GM19238 (cell line): ENCODE measurements around the gene METTL26.

Experiments
- DNase-seq: peaks from one replicate; pipeline ENCODE4 v3.0.0; 2011; ENCODE audit warnings: low spot score; ENCODE audit not compliant: insufficient read length

The METTL26 gene

DNA sequence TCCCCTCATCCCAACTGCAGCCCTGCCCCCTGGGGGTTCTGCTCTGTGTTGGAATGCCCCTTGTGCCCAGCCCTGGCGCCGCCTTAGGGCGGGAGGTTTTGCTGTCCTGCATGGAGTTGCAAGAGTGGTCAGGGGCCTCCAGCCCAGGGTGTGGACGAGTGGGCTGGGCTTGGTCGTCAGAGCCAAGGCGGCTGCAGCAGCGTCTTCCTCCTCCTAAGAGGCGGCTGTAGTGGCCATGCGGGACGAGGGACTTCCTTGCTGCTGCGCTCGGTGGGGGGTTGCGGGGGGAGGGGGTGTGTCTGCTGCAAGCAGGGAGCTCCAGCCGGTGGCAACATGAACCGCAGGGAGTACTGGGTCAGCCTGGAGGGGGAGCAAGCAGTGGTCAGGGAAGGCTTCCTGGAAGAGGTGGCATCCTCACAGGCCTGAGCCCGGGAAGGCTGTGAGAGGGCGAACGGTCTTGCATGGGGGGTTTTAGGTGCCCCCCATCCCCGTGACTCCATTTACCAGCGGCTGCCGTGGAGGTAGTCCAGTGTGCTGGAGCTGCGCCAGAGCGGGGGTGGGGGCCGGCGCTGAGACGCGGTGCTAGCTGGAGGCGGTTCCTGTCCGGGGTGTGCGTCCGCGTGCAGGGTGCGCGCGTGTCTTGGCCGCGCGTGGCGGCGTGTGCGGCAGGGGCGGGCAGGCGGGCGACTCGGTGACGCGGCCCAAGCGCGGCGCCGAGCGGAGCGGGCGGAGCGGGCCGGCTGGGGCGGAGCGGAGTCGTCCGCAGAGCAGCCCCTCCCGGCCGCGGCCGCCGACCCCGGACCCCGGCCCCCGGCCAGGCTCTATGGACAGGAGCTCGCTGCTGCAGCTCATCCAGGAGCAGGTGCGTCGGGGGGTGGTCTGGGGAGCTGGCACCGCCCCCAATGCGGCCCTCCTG, 39.1 kb upstream of the METTL26 start, which contains the start of gene RHBDL1:
TSS of gene RHBDL1 (plus strand) at position 704 of the 916 bp plus-strand sequence. CDS start at position 824, 120 bp downstream.
- DNase-seq, result no peak

DNA sequence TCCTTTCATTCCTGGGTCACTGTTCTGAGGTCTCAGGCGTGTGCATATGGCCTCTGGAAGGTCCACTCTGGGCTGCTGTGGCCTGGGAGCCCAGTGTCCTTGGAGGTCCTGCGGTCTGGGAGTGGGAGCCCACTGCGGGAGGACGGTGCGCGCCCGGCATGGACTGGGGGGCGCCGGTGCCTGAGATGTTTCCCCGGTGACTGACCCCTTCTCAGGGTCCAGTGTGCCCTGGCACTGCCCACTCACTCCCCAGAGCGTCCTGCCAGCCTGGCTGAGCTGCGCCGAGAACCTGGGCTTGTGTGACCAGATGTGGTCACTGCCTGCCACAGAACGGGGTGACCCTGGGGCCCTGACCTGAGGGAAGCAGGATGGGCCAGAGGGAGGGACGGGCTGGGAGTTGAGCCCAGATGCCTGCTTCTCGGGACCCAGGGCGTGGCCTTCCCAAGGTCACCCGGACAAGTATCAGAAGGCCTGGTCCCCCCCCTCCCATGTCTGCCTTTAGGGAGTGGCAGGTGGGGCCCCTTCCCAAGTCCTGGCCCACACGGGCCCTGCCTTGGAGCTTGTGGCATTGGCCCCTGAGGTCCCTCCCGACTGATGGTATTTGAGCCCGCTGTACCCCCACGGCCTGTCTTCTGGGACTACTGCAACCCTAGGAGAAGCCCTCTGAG, 38.2 kb upstream of the METTL26 start:
- no peak for DNase-seq

DNA sequence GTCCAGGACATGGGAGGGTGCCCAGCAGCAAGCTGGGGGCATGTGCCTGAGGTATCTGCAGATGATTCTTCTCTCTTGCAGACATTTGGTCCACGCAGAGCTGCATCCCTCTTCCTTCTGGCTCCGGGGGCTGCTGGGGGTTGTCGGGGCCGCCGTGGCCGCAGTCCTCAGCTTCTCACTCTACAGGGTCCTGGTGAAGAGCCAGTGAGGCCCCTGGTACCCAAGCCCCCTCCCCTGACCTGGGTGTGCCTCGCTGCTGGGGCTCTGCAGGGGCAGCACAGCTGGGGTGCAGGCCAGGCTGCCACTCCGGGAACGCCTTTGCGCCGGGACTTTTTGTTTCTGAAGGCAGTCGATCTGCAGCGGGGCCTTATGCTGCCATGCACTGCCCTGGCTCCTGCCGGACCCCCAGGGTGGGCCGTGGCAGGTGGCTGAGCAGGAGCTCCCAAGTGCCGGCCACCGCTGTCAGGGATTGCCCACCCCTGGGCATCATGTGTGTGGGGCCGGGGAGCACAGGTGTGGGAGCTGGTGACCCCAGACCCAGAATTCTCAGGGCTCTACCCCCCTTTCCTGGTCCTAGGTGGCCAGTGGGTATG, 37.4 kb upstream of the METTL26 start:
- no peak for DNase-seq

DNA sequence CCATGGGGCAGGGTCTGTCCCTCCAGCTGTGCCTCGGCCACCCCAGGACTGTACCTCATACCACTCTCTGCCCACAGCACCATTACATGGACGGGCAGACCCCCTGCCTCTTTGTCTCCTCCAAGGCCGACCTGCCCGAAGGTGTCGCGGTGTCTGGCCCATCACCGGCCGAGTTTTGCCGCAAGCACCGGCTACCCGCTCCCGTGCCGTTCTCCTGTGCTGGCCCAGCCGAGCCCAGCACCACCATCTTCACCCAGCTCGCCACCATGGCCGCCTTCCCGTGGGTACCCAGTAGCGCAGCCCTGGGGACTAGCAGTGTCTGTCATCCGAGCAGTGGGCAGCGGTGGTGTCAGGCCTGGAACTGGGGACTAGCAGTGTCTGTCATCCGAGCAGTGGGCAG, 36.7 kb upstream of the METTL26 start:
- DNase-seq, result no peak

DNA sequence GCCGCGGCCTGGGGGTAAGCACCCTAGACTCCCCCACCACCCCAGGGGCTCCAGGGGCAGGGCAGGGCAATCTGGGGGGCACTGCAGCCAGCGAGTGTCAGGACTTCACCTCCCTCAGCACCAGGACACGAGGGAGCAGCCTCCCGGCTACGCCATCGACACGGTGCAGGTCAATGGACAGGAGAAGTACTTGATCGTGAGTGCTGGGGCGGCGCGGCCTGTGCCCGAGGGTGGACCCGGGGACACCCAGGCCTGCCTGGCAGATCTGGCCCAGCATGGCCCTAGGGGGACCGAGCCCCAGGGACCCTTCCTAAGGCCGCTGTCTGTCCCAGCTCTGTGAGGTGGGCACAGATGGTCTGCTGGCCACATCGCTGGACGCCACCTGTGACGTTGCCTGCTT, 36.3 kb upstream of the METTL26 start:
- DNase-seq, result no peak

DNA sequence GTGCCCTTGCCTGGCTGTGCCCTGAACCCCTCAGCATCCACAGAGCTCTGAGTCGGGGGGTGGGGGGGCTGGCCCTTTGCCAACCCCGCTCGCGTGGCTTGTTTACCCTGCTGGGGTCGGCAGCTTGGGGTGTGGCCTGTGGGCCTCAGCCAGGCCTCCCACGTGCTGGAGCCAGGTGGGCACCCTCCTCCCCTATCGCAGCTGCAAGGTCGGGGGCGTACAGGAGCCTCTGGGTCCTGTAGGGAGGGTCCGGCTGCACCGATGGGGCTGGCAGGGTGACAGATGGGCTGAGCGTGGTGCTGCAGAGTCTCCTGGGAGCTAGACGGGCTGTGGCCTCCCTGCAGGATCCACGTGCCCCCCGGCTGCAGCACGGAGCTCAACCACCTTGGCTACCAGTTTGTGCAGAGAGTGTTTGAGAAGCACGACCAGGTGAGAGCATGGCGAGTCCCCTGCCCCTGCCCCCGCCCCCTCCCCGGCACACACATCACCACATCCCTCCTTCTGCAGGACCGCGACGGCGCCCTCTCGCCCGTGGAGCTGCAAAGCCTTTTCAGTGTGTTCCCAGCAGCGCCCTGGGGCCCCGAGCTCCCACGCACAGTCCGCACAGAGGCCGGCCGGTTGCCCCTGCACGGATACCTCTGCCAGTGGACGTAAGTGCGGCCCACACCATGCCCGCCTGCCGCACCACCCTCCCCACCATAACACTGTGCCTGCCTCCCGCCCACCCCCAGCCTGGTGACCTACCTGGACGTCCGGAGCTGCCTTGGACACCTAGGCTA, 35.4 kb upstream of the METTL26 start:
- DNase-seq, result no peak

DNA sequence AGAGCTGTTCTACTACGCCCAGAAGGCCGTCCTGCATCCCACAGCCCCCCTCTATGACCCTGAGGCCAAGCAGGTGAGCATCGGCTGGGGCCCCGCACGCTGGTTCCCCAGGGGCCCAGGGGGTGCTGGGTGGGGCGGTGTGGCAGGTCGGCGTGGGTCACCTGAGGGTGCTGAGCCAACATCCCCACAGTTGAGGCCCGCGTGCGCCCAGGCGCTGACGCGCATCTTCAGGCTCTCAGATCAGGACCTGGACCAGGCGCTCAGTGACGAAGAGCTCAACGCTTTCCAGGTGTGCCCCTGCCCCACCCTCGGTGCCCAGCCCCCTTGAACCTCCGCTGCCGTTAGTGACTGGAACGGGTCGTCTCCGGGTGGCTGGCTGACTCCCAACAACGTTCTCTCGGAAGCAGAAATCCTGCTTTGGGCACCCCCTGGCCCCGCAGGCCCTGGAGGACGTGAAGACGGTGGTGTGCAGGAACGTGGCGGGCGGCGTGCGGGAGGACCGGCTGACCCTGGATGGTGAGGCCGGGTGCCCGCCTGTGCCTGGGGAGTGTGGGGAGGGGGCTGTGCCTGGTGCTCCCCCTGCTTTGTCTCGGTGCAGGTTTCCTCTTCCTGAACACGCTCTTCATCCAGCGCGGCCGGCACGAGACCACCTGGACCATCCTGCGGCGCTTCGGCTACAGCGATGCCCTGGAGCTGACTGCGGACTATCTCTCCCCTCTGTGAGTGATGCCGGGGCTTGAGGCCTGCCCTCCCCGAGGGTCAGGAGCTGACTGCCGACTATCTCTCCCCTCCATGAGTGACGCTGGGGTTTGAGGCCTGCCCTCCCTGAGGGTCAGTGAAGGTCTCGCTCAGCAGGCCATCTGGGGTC, 34.6 kb upstream of the METTL26 start:
- DNase-seq, result no peak

DNA sequence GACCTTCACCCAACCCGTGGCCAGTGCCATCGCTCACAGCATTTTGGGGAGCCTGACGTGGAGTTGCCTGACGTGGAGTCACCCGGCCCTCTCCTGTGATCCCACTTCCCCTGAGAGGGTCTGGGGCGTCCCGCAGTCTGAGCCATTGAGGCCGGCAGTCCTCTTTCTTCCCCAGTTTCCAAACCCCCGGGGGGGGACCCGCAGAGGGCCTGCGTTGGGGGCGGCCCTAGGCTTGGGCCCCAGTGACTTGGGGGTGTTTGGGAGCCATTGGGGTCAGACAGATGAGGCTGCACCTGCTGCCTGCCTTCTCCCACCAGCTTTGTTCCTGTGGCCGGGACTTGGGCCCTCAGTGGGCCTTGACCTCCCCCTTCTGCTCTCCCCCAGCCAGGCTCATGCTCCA, 33.6 kb upstream of the METTL26 start:
- no peak for DNase-seq

DNA sequence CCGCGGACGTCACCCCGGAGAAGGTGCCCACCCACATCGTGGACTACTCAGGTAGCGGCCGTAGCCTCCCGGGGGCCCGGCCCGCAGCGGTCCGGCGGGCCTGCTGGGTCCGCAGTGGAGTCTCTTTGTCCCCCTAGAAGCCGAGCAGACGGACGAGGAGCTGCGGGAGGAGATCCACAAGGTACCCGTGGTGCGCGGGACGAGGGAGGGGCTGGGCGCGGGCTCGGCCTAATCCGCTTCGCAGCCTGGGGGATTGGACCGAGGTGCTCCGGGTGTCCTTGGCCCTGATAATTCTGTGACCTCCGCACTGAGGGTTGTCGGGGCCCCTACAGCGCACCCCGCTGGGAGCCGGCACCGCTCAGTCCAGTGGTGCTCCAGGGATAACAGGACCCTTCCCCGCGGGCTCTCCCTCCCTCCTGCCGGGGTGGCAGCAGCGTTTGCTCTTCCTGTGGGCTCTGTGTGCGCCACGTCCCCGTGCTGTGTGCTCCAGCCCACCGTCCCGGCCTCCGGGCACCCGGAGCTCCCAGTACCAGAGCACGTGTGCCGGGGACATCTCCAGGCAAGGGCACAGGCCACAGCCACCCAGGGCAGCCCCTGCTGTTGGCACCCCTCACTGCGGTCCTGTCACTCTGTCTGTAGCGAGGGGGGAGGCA, 32.5 kb upstream of the METTL26 start:
- DNase-seq, result no peak

DNA sequence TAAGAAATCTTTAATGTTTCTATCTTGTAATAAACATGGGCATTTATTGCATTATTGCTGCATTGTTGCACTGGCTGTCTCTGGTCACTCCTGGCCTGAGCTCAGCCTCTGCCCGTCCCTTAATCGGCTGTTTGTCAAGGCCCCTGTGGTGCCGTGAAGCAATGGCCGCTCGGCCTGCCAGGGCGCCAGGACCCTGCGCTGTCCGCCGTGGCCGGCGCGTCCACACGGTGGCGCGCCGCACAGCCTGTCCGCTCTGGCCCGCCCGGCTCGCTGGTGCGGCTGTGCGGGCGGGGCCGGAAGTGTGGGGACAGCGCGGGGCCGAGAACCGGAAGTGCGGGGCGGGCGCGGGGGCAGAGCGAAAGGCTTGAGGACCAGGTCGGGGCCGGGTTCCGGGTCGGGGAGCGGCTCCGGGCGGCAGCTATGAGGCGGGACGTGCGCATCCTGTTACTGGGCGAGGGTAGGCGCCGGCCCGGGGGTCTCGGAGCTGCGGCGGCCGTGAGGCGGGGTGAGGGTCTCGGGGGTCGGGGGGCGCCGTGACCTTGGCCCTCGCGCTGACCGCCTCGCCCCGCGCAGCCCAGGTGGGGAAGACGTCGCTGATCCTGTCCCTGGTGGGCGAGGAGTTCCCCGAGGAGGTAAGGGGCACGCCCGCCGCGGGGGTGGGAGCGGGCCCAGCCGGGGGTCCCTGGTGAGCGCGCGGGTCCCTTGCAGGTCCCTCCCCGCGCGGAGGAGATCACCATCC, 31.8 kb upstream of the METTL26 start, which contains the start of gene RHOT2:
TSS of gene RHOT2 (plus strand) at position 353 of the 739 bp plus-strand sequence. CDS start at position 421, 68 bp downstream.
- DNase-seq, result peak; percentile 99

DNA sequence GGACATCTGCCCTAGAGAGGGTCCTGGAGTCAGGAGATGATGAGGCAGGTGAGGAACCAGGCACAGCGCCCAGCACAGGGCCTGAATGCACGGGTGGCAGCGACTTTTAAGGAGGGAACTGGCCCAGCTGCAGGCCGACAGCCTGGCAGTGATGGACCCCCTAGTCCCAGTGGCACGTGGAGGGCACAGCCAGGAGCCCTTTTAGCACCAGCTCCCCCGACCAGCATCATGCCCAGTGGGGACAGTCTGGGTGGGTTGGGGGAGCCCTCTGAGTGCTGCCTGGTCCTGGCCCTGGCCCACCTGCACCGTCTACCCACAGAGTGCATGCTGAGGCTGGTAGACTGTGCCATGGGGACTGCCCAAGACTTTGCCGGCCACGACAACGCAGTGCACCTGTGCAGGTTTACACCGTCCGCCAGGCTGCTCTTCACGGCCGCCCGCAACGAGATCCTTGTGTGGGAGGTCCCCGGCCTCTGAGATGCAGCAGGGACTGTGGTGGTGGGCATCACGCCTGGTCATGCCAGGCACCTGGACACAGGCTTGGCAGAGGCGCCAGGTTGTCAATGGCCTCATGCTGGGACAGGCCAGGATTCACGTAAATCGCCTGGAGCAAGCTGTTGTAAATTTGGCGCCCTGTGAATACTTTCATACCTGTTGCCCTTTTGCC, 31.1 kb upstream of the METTL26 start:
- DNase-seq, result no peak

DNA sequence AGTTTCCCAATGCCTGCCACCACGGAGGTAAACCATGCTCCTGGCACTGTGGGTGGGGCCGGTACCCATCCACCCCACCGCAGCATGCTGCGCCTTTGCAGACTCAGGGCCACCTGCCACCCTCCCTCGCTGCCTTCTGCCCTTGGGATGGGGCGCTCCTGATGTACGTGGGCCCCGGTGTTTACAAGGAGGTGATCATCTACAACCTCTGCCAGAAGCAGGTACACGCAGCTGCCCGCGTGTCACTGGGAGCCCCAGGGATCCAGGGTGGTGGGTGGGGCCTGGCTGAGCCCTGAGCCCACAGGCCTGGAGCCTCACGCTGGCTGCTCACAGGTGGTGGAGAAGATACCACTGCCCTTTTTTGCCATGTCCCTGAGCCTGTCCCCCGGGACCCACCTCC, 30.5 kb upstream of the METTL26 start:
- no peak for DNase-seq

DNA sequence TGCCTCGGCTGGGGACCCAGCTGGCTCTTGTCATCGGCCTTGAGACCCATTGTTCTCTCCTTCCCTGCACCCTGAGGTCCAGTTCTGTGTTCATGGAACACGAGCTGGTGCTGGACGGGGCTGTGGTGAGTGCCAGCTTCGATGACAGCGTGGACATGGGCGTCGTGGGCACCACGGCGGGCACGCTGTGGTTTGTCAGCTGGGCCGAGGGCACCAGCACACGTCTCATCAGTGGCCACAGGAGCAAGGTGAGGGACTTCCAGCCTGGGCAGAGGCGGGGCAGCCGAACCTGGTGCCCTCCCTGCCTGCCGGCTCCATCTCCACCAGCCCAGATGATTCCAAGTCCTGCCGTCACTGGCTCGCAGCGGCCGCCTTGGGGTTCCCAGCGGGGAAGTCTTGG, 26.5 kb upstream of the METTL26 start:
- DNase-seq, result no peak

DNA sequence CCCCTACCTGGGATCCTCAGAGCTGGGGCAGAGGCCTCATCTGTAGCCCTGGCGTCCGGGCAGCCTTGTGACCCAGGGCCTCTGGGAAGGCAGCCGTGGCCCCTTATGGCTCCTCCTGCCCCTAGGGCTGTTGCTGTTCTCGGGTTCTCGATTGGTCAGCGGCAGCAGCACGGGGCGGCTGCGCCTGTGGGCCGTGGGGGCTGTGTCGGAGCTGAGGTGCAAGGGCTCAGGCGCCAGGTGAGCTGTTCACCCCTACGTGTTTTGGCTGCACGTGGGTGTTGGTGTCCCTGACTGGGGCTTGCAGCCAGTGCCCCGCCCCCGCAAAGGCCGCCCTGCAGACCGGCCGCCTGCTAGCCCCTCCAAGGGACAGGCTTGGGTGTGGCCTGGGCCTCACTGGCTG, 26.0 kb upstream of the METTL26 start:
- no peak for DNase-seq

DNA sequence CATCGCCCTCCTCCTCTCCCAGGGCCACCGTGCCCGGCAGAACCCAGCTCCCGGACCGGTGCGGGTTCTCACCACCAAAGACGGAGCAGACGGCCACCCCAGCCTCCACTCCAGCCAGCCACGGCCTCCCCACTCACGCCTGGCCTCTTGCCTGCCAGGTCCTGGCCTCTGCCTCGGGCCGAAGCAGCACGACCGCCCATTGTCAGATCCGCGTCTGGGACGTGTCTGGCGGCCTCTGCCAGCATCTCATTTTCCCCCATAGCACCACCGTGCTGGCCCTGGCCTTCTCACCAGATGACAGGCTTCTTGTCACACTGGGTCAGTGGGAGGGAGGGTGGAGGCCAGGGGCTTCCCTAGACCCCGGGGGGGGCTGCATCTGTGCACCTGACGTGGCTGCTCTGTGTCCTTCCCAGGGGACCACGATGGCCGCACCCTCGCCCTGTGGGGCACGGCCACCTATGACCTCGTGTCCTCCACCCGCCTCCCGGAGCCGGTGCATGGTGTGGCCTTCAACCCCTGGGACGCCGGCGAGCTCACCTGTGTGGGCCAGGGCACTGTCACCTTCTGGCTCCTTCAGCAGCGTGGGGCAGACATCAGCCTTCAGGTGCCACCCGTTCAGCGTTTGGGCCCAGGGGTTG, 25.2 kb upstream of the METTL26 start:
- no peak for DNase-seq

DNA sequence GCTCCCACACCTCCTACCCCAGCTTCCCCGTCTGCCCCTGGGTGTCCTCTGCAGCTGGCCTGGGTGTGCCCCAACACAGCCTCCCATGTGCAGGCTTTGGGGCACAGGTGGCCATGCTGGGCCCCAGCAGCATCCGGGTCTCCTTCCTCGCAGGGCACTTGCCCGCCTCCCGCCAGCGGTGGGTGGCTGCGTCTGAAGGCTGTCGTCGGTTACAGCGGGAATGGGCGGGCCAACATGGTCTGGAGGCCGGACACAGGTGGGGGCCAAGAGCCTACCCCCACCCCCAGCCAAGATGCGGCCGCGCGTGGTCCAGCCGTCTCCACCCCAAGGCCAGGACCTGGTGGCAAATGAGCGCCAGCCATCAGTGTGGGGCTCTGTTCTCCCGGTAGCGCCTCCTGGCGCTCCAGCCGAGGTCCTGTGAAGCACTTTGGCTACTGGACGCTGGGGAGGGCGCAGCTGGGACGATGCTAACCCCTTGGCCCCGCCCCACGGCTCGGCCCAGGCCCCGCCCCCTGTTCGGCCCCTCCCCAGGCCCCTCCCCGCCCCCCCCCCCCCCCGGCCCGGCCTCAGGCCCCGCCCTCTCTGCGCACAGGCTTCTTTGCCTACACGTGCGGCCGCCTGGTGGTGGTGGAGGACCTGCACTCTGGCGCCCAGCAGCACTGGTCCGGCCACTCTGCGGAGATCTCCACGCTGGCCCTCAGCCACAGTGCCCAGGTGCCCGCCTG, 24.5 kb upstream of the METTL26 start:
- DNase-seq, result peak; percentile 93

DNA sequence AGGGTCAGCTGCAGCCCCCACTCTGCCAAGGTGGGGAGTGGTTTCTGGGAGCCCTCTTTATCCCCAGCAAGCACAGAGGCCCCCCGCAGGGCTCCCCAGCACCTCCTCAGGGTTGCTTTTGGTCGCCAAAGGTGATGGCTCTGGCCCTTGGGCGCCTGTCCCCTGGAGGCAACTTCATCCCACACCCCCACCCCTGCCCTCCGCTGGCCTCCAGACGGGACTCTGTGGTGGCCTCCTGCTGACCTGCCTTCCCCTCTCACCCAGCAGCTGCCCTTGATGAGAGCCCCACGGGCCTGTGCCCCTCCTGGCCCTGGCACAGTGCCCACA, 24.0 kb upstream of the METTL26 start:
- DNase-seq, result no peak

DNA sequence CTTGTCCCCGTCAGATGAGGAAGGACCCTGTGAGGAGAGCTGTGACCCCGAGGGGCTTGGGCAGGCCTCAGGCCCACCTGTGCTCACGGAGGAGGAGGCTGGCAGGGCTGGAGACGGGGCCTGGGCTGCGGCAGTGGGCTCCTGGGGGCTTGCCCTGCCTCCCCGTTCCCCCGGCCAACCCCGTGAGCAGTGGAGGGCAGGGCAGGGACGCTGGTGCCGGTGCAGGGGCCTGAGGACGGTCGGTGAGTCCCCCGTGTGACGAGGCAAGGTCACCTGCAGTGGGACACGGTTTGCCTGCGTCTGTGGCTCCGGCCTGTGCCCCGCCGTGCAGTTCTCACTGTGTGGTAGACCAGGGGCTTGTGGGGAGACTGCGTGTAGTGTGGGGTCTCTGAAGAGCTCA, 23.5 kb upstream of the METTL26 start:
- DNase-seq, result no peak
